ENCODE results near the gene KAZN.

DNA sequence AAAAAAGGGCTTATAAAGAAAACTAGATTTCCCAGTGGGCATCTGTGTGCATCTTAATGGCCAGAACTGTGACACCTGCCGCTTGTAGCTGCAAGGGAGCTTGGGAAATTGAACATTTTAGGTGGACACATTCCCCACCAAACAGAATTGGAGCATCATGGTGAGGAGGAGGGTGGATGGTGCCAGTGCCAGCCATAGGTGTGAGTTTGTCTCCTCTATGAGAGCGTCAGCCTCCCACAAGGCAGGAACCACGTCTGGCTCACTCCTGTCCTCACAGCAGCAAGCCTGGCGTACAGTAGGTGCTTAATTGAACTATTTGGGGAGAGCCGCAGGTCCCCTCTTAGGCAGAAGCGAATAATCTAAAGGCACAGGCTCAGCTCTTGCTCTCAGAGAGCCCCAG is 430.6 kb downstream of the KAZN start:
- TF ChIP-seq, protein P1, sequence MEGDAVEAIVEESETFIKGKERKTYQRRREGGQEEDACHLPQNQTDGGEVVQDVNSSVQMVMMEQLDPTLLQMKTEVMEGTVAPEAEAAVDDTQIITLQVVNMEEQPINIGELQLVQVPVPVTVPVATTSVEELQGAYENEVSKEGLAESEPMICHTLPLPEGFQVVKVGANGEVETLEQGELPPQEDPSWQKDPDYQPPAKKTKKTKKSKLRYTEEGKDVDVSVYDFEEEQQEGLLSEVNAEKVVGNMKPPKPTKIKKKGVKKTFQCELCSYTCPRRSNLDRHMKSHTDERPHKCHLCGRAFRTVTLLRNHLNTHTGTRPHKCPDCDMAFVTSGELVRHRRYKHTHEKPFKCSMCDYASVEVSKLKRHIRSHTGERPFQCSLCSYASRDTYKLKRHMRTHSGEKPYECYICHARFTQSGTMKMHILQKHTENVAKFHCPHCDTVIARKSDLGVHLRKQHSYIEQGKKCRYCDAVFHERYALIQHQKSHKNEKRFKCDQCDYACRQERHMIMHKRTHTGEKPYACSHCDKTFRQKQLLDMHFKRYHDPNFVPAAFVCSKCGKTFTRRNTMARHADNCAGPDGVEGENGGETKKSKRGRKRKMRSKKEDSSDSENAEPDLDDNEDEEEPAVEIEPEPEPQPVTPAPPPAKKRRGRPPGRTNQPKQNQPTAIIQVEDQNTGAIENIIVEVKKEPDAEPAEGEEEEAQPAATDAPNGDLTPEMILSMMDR (optimal IDR thresholded peaks at IDR 0.05 in 1 of 3, IDR thresholded peaks at IDR 0.05 in 1 of 3, conservative IDR thresholded peaks at IDR 0.05 in 1 of 3; ENCODE audit: extremely low read depth in 1 of 3, insufficient read depth in 2 of 3, low read length in 3 of 3), result no peak
- no peak for TF ChIP-seq EZH2 (IDR thresholded peaks at IDR 0.05; ENCODE audit: low read length)
